T-helper 1 cell (primary cell): Measurements from ENCODE around the gene WNT11.

ENCODE experiments used
- DNase-seq, 5 donors: peaks; one replicate each; pipeline ENCODE4 v3.0.0-alpha.2; 2012 to 2020

Gene WNT11

GRCh38 chr11:76237914-76238313, 31.6 kb upstream of the WNT11 start:
- DNase-seq, result no peak

- no peak for DNase-seq
Observed at GRCh38 chr11:76237000-76237649, 30.8 kb upstream of the WNT11 start.

- DNase-seq, result peak in 2 of 5 donors; percentile 11 to 25
Observed at GRCh38 chr11:76236092-76236999, 30.0 kb upstream of the WNT11 start.

GRCh38 chr11:76235233-76236091, 29.2 kb upstream of the WNT11 start:
- DNase-seq, result peak; percentile 65 to 90 (median 82)

- peak in 1 of 5 donors; percentile 12 for DNase-seq
Observed at GRCh38 chr11:76234416-76235232, 28.3 kb upstream of the WNT11 start.

GRCh38 chr11:76234021-76234415, 27.7 kb upstream of the WNT11 start:
- DNase-seq, result no peak

GRCh38 chr11:76233196-76233921, 27.1 kb upstream of the WNT11 start:
- DNase-seq, result no peak

GRCh38 chr11:76232026-76232665, 25.8 kb upstream of the WNT11 start:
- DNase-seq, result peak in 3 of 5 donors; percentile 31 to 37 (median 37)

- DNase-seq, result no peak
Observed at GRCh38 chr11:76231121-76231738, 24.9 kb upstream of the WNT11 start.

- DNase-seq, result no peak
Observed at GRCh38 chr11:76230392-76230791, 24.1 kb upstream of the WNT11 start.

- no peak for DNase-seq
Observed at GRCh38 chr11:76229690-76230240, 23.5 kb upstream of the WNT11 start.

GRCh38 chr11:76228875-76229149, 22.5 kb upstream of the WNT11 start:
- no peak for DNase-seq

- DNase-seq, result no peak
Observed at GRCh38 chr11:76228071-76228874, 22.0 kb upstream of the WNT11 start.

- DNase-seq, result no peak
Observed at GRCh38 chr11:76226626-76227025, 20.3 kb upstream of the WNT11 start.

GRCh38 chr11:76225122-76225611, 18.9 kb upstream of the WNT11 start:
- DNase-seq, result no peak

GRCh38 chr11:76224461-76225121, 18.3 kb upstream of the WNT11 start:
- DNase-seq, result no peak

- no peak for DNase-seq
Observed at GRCh38 chr11:76221365-76221764, 15.1 kb upstream of the WNT11 start.

GRCh38 chr11:76219243-76219642, 12.9 kb upstream of the WNT11 start:
- no peak for DNase-seq
